D721Med (cell line): Measurements from ENCODE around the gene IL21R.

ENCODE experiments used
- DNase-seq: peaks from one replicate; pipeline ENCODE4 v3.0.0; 2011; ENCODE audit warnings: low spot score; ENCODE audit not compliant: insufficient read length
- FAIRE-seq: peaks from 2 replicates; lab custom pipeline; 2011; peaks lifted over from hg19 to GRCh38; lab: Jason Lieb, UNC
- CTCF ChIP-seq: IDR thresholded peaks from 2 replicates; pipeline ENCODE4 v1.5.1; 2012; ENCODE audit warnings: mild to moderate bottlenecking, control low read depth; ENCODE audit not compliant: insufficient read depth; ENCODE audit errors: missing control alignments

The IL21R gene

DNA sequence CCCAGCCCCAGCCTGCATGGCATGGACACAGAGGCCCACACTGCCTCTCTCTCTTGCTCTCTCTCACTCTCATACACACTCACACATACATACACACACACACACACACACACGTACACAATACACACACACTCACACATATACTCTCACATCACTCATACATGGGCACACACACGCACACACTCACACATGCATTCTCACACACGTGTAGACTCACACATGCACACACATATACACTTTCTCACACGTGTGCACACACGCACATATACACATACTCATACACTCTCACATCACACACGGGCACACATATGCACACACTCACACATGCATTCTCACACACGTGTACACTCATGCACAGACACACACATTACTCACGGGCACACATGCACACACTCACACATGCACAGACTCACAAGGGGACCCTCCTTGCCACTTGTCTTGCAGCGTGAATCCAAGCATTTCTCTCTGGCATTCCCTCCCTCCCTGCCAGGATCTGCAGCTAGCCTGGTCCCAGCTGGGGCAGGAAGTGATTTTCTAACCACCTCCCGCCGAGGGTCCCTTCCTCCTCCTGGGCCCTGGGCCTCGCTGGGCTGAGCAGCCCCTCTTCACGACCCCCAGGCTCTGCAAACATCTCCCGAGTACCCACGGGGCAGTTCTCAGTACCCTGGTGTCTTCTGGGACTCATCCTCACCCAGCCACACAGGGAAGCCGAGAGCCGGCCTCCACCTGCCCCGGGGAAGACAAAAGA lies 37.5 kb downstream of the IL21R start:
- FAIRE-seq (no peak), DNase-seq (no peak)
- no peak for TF ChIP-seq CTCF

- FAIRE-seq (no peak), DNase-seq (peak; percentile 1)
- TF ChIP-seq CTCF: no peak
Observed at GRCh38 chr16:27441276-27441675, 39.3 kb downstream of the IL21R start.

DNA sequence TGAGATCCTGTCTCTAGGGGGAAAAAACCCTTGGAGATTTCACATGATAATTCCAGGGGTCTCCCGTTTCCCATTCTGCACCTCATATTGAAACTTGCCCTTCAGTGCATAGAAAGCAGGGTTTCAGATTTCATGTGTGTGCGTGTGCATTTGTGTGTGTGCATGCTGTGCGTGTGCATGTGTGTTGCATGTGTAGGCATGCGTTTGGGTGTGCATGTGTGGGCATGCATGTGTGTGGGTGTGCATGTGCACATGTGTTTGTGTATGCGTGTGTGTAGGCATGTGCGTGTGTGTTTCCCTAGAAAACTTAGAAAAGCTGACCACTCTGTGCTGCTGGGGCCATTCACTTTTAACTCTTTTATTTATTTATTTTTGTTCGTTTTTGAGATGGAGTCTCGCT lies 40.0 kb downstream of the IL21R start:
- FAIRE-seq: no peak
- DNase-seq: no peak
- no peak for TF ChIP-seq CTCF

DNA sequence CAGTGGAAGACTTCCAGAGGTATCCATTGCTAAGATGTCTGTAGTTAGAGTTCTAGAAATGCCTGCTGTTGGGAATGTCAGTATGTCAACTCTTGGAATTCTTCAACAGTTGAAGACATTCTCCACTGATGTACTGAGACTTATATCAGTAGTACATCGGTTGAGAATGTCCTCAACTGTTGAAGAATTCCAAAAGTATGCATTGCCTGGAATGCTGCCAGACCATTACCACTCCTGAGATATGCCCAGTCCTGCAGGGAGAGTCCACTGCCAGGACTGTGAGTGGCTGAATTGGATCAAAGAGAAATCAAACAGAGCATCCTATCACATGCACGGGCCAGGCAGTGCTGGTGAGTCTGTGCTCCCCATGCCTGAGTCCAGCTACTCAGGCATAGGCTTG lies 42.0 kb downstream of the IL21R start:
- DNase-seq: no peak
- FAIRE-seq: no peak
- no peak for TF ChIP-seq CTCF

- TF ChIP-seq CTCF: no peak
- no peak for DNase-seq
- no peak for FAIRE-seq
Observed at GRCh38 chr16:27444470-27444869, 42.5 kb downstream of the IL21R start.

DNA sequence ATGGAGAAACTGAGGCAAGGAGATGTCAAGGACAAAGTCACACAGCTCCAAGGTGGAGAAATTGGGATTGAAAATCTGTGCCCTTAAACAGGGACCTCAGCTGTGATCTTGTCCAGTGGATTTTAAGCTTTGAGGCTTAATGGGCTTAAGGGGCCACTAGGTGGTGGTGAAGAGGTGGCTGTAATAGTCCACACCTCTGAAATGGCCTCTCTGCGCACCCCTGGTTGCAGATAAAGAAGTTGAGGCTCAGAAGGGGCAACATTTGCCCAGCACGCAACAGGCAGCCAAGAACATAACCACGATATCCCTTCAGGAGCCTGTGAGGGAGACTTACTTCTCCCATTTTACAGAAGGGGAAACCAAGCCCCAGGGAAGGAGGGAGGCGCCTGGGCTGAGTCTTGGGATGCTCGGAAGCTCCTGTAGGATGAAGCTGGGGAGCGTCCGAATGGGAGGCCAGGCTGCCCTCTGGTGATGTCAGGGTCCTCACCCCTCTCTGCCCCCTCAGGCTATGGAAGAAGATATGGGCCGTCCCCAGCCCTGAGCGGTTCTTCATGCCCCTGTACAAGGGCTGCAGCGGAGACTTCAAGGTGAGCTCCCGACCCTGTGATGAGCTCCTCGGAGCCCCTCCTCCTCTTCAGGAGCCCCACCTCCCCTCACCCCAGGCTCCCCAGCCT lies 43.7 kb downstream of the IL21R start:
- FAIRE-seq (no peak), DNase-seq (no peak)
- TF ChIP-seq CTCF: no peak

DNA sequence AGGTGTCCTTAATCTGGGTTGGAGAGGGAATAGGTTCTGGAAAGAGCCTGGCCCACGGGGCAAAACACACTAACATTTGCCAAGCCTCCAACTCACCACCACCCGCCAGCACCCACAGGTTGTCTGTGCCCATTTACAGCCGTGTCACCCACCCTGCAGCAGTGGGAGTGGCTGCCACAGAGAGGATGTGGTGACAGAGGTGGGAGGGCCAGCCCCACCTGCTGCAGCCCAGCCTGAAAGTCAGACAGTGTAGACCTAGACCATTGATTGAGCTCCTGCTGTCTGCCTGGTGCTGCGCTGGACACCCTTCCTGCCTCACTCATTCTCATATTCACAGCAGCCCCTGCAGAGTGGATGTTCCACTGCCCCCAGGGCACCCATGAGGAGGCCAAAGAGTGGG lies 44.7 kb downstream of the IL21R start:
- no peak for FAIRE-seq

More for the DNA sequence above, 44.7 kb downstream of the IL21R start:
- no peak for TF ChIP-seq CTCF
- DNase-seq: no peak
